ENCODE measurements around the gene MTF1.
A peak's percentile ranks its signal among the peaks of the same experiment; 100 is the strongest.

Gene MTF1

GRCh38 chr1:37861151-37861550 lies 1.8 kb upstream of the MTF1 start:
- peaks cover 17% of the 10 kb centered on the region for H3K4me1 Mint-ChIP-seq
- no peak for ATAC-seq (replicated peaks; ENCODE audit: extremely low read depth, poor library complexity, severe bottlenecking)
- H3K36me3 Mint-ChIP-seq (ENCODE audit: insufficient read depth) = peaks cover 22% of the 10 kb centered on the region
- no peak overlapping the region for H3K4me3 Mint-ChIP-seq
- H3K27ac Mint-ChIP-seq (ENCODE audit: low read depth) = no peak overlapping the region
- no peaks in the 10 kb centered on the region for H3K9me3 Mint-ChIP-seq
- H3K27me3 Mint-ChIP-seq = no peaks in the 10 kb centered on the region
- DNase-seq (ENCODE audit: low spot score in 2 of 2) = no peak

- Mint-ChIP-seq H3K4me1 (peaks cover 18% of the 10 kb centered on the region), H3K4me3 (peak overlapping the region; percentile 98), H3K27me3 (no peaks in the 10 kb centered on the region), H3K36me3 (ENCODE audit: insufficient read depth) (peaks cover 23% of the 10 kb centered on the region), H3K9me3 (no peaks in the 10 kb centered on the region), H3K27ac (ENCODE audit: low read depth) (peak overlapping the region; percentile 97)
- DNase-seq (ENCODE audit: low spot score in 2 of 2) = no peak
- ATAC-seq (replicated peaks; ENCODE audit: extremely low read depth, poor library complexity, severe bottlenecking) = no peak
Observed at GRCh38 chr1:37860346-37860666, 914 bp upstream of the MTF1 start.

GRCh38 chr1:37858931-37859506 lies 373 bp downstream of the MTF1 start:
- Mint-ChIP-seq H3K4me3 (peak overlapping the region; percentile 98), H3K4me1 (peaks cover 31% of the 10 kb centered on the region), H3K27ac (ENCODE audit: low read depth) (peak overlapping the region; percentile 97), H3K27me3 (no peaks in the 10 kb centered on the region), H3K36me3 (ENCODE audit: insufficient read depth) (peaks cover 24% of the 10 kb centered on the region), H3K9me3 (no peaks in the 10 kb centered on the region)
- DNase-seq (ENCODE audit: low spot score in 2 of 2) (no peak), ATAC-seq (replicated peaks; ENCODE audit: extremely low read depth, poor library complexity, severe bottlenecking) (no peak)

- no peak overlapping the region for H3K4me3 Mint-ChIP-seq
- no peak for DNase-seq (ENCODE audit: low spot score in 2 of 2)
- no peak for ATAC-seq (replicated peaks; ENCODE audit: extremely low read depth, poor library complexity, severe bottlenecking)
- H3K27me3 Mint-ChIP-seq = no peaks in the 10 kb centered on the region
- no peaks in the 10 kb centered on the region for H3K9me3 Mint-ChIP-seq
- peaks cover 24% of the 10 kb centered on the region for H3K4me1 Mint-ChIP-seq
- peaks cover 26% of the 10 kb centered on the region for H3K36me3 Mint-ChIP-seq (ENCODE audit: insufficient read depth)
- H3K27ac Mint-ChIP-seq (ENCODE audit: low read depth) = no peak overlapping the region
Observed at GRCh38 chr1:37854406-37854805, 5.0 kb downstream of the MTF1 start.

GRCh38 chr1:37853157-37853556 lies 6.2 kb downstream of the MTF1 start:
- Mint-ChIP-seq H3K9me3 (no peaks in the 10 kb centered on the region), H3K27ac (ENCODE audit: low read depth) (no peak overlapping the region), H3K4me3 (no peak overlapping the region), H3K4me1 (peaks cover 24% of the 10 kb centered on the region), H3K36me3 (ENCODE audit: insufficient read depth) (peaks cover 23% of the 10 kb centered on the region), H3K27me3 (no peaks in the 10 kb centered on the region)
- ATAC-seq (replicated peaks; ENCODE audit: extremely low read depth, poor library complexity, severe bottlenecking) (no peak), DNase-seq (ENCODE audit: low spot score in 2 of 2) (no peak)

- Mint-ChIP-seq H3K27me3 (no peaks in the 10 kb centered on the region), H3K4me1 (peaks cover 22% of the 10 kb centered on the region), H3K27ac (ENCODE audit: low read depth) (no peak overlapping the region), H3K36me3 (ENCODE audit: insufficient read depth) (peaks cover 16% of the 10 kb centered on the region), H3K9me3 (no peaks in the 10 kb centered on the region), H3K4me3 (no peak overlapping the region)
- no peak for ATAC-seq (replicated peaks; ENCODE audit: extremely low read depth, poor library complexity, severe bottlenecking)
- no peak for DNase-seq (ENCODE audit: low spot score in 2 of 2)
Observed at GRCh38 chr1:37851782-37852210, 7.6 kb downstream of the MTF1 start.

- DNase-seq (ENCODE audit: low spot score in 2 of 2) (no peak), ATAC-seq (replicated peaks; ENCODE audit: extremely low read depth, poor library complexity, severe bottlenecking) (no peak)
- Mint-ChIP-seq H3K27me3 (no peaks in the 10 kb centered on the region), H3K4me1 (peaks cover 28% of the 10 kb centered on the region), H3K4me3 (no peak overlapping the region), H3K9me3 (no peaks in the 10 kb centered on the region), H3K36me3 (ENCODE audit: insufficient read depth) (peaks cover 15% of the 10 kb centered on the region), H3K27ac (ENCODE audit: low read depth) (no peak overlapping the region)
Observed at GRCh38 chr1:37851262-37851661, 8.1 kb downstream of the MTF1 start.

GRCh38 chr1:37850352-37850955 lies 8.9 kb downstream of the MTF1 start:
- Mint-ChIP-seq H3K4me1 (peaks cover 30% of the 10 kb centered on the region), H3K36me3 (ENCODE audit: insufficient read depth) (peaks cover 13% of the 10 kb centered on the region)

GRCh38 chr1:37849480-37849879 lies 9.9 kb downstream of the MTF1 start:
- DNase-seq (ENCODE audit: low spot score in 2 of 2) (no peak), ATAC-seq (replicated peaks; ENCODE audit: extremely low read depth, poor library complexity, severe bottlenecking) (no peak)
- Mint-ChIP-seq H3K36me3 (ENCODE audit: insufficient read depth) (peaks cover 16% of the 10 kb centered on the region), H3K4me1 (peaks cover 30% of the 10 kb centered on the region), H3K27me3 (no peaks in the 10 kb centered on the region), H3K9me3 (no peaks in the 10 kb centered on the region), H3K4me3 (no peak overlapping the region), H3K27ac (ENCODE audit: low read depth) (no peak overlapping the region)

More at GRCh38 chr1:37850352-37850955, 8.9 kb downstream of the MTF1 start:
- no peaks in the 10 kb centered on the region for H3K27me3 Mint-ChIP-seq
- DNase-seq (ENCODE audit: low spot score in 2 of 2) = no peak
- no peak for ATAC-seq (replicated peaks; ENCODE audit: extremely low read depth, poor library complexity, severe bottlenecking)
- H3K4me3 Mint-ChIP-seq = no peak overlapping the region
- H3K9me3 Mint-ChIP-seq = no peaks in the 10 kb centered on the region
- H3K27ac Mint-ChIP-seq (ENCODE audit: low read depth) = no peak overlapping the region

- Mint-ChIP-seq H3K27me3 (no peaks in the 10 kb centered on the region), H3K9me3 (no peaks in the 10 kb centered on the region), H3K36me3 (ENCODE audit: insufficient read depth) (peaks cover 8% of the 10 kb centered on the region), H3K4me3 (peak overlapping the region; percentile 21), H3K4me1 (peaks cover 43% of the 10 kb centered on the region), H3K27ac (ENCODE audit: low read depth) (peak overlapping the region; percentile 73)
- DNase-seq (ENCODE audit: low spot score in 2 of 2) (no peak), ATAC-seq (replicated peaks; ENCODE audit: extremely low read depth, poor library complexity, severe bottlenecking) (no peak)
Observed at GRCh38 chr1:37846647-37847339, 12.6 kb downstream of the MTF1 start.

GRCh38 chr1:37845786-37846185 lies 13.6 kb downstream of the MTF1 start:
- Mint-ChIP-seq H3K27me3 (no peaks in the 10 kb centered on the region), H3K36me3 (ENCODE audit: insufficient read depth) (peaks cover 8% of the 10 kb centered on the region), H3K9me3 (no peaks in the 10 kb centered on the region), H3K4me1 (peaks cover 43% of the 10 kb centered on the region), H3K27ac (ENCODE audit: low read depth) (no peak overlapping the region), H3K4me3 (no peak overlapping the region)
- ATAC-seq (replicated peaks; ENCODE audit: extremely low read depth, poor library complexity, severe bottlenecking) = no peak
- no peak for DNase-seq (ENCODE audit: low spot score in 2 of 2)

- Mint-ChIP-seq H3K27me3 (no peaks in the 10 kb centered on the region), H3K36me3 (ENCODE audit: insufficient read depth) (peaks cover 9% of the 10 kb centered on the region), H3K27ac (ENCODE audit: low read depth) (peak overlapping the region; percentile 7), H3K9me3 (no peaks in the 10 kb centered on the region), H3K4me1 (peaks cover 43% of the 10 kb centered on the region), H3K4me3 (no peak overlapping the region)
- DNase-seq (ENCODE audit: low spot score in 2 of 2) = no peak
- no peak for ATAC-seq (replicated peaks; ENCODE audit: extremely low read depth, poor library complexity, severe bottlenecking)
Observed at GRCh38 chr1:37845049-37845646, 14.2 kb downstream of the MTF1 start.

- H3K4me3 Mint-ChIP-seq = no peak overlapping the region
- DNase-seq (ENCODE audit: low spot score in 2 of 2) = no peak
- no peak for ATAC-seq (replicated peaks; ENCODE audit: extremely low read depth, poor library complexity, severe bottlenecking)
- peaks cover 14% of the 10 kb centered on the region for H3K36me3 Mint-ChIP-seq (ENCODE audit: insufficient read depth)
- H3K4me1 Mint-ChIP-seq = peaks cover 43% of the 10 kb centered on the region
- H3K9me3 Mint-ChIP-seq = no peaks in the 10 kb centered on the region
- H3K27me3 Mint-ChIP-seq = no peaks in the 10 kb centered on the region
- no peak overlapping the region for H3K27ac Mint-ChIP-seq (ENCODE audit: low read depth)
Observed at GRCh38 chr1:37844536-37844935, 14.9 kb downstream of the MTF1 start.

All from central memory CD8-positive, alpha-beta T cell (primary cell).